HuH-7.5 (cell line): ENCODE measurements around the gene VIM.
"Not testable (repeated sequence)": the region's sequence is repeated elsewhere in the genome, so short reads cannot be mapped to it uniquely, and the experiment has no call there.

Experiments
- DNase-seq: peaks from one replicate; pipeline ENCODE4 v3.0.0; 2011; ENCODE audit warnings: low spot score

Gene VIM

GRCh38 chr10:17257466-17258321 lies 29.7 kb downstream of the VIM start:
- DNase-seq, result peak; percentile 13

DNA sequence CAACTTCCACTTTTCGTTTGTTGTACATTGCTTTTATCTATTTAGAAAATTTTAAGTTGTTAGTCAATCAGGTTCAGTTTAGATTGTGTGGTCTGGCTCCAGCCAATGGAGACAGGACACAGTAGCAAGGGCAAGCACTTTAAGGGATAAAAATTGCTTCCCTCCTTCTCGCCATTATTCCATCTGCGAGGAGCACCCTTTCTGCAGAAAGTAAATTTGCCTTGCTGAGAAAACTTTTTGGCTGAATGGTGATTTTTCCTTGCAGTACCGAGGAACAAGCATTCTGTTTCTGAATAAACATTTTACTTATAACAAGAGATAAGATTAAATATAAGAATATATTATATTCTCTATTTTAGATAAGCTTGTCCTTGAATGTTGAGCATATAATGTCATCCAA lies 34.5 kb downstream of the VIM start:
- no peak for DNase-seq

- DNase-seq, result no peak
Observed at GRCh38 chr10:17263580-17263979, 35.5 kb downstream of the VIM start.

DNA sequence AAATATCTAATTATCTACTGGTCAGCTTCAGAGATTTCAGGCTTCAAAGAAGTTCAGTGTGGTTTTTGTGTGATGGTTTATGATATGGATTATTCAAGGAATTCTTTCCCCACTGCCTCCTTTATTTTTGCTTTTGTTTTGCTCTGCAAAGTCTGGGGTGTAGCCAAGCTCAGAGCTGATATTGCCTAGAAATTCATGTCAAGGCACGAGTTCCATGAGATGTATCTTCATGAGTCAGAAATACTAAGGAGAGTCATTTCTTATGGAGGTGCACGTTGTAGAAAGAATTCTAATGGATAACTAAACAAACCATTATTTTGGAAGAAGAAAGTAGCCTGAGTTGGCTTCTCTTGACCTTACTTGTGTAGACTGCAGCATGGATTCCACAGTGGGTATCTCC lies 37.4 kb downstream of the VIM start:
- no peak for DNase-seq

DNA sequence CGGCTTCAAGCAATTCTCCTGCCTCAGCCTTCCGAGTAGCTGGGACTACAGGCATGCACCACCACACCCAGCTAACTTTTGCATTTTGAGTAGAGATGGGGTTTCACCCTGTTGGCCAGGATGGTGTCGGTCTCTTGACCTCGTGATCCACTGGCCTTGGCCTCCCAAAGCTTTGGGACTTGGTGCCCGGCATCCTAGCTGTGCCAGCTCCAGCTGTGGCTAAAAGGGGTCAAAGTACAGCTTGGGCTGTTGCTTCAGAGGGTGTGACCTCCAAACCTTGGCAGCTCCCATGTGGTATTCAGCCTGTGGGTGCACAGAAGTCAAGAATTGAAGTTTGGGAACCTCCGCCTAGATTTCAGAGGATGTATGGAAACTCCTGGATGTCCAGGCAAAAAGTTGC lies 38.5 kb downstream of the VIM start:
- not testable (repeated sequence) for DNase-seq

DNA sequence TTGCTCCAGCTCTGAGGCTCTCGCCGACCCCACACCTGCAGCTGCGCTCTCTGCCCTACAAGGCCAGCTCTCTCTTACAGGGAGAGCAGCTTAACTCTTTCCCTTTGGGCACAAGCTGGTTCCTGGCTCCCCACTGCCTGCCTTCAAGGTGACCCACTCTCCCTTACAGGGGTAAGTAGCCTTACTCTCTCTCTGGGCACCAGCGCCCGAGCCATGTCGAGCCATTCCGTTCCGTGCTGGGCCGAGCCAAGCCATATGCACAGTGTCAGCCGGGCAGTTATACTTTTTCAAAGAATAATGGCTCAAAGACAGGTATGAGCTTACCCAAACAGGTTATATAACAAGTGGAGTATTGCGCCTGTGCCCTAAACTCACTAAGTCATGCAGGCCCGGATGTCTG lies 44.6 kb downstream of the VIM start:
- no peak for DNase-seq

DNA sequence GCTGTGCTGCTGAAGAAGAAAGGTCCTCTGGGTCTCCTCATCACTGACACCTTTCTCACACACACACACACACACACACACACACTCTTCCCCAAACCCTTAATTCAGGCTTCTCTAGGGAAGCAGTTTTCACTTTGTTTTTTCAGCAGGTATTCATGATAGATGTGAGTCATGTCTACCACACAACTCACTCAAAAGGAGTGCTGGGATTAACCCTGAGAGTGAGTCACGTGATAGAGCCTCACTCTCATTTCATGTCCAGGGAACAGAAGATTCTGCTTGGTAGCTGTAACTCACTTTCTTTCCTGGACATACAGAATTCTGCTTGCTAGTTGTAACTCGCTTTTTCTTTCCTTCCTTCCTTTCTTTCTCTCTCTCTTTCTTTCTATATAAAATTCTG lies 45.4 kb downstream of the VIM start:
- no peak for DNase-seq

DNA sequence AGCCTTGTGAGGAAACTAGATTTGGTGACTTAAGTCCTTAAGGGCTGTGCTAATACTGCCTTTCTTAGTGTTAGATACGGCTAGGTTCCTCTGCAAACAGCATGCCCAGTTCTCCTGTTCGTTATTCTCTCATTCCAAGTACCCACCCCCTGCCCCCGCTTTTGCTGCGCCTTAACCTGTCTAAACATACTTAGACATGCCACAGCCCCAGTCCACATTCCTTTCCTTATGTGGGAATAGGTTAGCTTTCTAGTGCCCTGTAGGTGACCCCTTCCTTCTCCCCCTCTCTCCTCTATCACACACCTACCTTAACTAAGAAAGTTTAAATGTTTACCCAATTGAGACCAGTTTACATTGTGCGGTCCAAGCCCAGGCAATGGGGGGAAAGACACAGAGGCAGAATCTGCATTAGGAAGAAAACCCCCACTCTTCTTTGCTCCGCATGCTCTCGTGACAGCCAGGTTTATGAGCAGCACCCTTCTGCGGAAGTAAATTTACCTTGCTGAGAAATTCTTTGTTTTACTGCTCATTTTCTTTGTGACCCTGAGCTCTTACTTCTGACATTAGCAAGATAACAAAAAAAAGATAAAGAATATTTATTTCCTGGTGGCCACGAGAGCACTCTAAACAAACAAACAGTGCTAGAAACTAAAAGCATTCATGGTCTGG lies 48.8 kb downstream of the VIM start:
- no peak for DNase-seq

DNA sequence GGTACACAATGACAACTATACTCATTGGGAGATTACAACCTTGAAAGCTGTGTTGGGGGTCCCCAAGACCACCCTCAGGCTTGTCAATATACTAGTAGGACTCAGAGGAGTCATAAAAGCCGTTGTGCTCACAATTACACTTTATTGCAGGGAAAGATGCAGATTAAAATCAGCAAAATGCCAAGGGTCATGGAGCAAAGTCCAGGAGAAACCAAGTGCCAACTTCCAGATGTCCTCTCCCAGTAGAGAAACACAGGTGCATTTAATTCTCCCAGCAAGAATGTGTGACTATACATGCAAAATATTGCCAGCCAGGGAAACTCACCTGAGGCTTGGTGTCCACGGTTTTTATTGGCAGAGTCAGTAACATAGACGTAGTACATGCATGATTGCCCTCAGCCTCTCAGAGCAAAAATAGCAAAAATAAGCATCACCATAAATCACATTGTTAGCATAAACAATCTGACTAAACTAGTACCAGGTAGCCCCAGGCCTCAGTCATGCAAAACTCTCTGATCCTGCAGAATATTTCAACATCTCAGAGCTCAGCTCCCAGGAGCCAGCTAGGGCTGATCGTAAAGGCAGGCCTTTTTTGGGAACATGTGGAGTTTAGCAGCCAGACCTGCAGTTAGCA lies 50.7 kb downstream of the VIM start:
- no peak for DNase-seq

DNA sequence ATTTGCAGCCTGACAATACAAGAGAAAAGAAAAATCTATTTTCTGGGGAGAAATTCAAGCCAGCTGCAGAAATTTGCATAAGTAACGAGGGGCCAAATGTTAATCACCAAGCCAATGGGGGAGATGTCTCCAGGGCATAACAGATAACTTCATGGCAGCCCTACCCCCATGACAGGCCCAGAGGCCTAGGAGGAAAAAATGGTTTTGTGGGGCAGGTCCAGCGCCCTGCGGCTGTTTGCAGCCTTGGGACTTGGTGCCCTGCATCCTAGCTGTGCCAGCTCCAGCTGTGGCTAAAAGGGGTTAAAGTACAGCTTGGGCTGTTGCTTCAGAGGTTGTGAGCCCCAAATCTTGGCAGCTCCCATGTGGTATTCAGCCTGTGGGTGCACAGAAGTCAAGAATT lies 54.3 kb downstream of the VIM start:
- DNase-seq, result no peak

DNA sequence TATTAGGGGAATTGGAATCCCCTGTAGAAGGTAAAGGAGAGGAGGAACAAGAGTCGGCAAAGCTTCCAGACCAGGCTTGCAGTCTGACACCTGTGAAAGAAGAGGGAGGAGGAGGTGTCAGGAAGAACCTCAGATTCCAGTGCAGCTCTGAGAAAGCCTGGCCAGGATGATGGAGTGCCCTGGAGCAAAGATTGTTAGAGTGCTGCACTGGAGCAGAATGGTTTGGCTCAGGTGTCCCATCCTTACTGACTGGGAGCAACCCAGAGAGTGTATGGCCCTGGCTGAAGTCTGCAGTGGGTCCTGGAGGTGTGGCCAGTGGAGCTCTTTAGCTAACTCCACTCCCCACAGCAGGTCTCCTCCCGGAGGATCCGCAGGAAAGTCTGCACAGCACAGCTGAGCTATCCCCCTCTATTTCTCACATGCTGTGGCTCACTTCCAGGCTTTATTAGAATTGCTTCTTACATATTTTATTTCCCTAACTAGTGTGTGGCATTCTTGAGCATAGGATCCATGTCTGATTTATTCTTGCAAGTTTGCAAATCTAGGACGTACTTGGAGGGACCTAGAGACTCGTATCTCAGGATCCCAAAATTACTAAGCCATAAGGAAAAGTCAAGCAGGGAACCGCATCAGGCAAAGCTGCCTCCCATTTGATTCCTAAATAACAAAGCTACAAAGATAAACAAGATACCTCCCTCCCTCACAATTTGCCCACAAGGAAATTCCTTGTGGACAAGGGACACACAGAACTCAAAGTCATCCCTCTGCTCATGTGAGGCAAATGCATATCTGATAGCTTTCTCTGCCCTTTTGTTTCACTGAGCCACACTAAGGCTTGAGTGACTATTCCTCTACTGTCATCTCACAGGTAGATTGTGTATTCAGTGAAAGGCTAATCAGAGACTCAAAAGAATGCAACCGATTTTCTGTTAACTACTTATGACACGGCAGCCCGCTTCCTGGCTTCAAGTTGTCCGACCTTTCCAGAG lies 58.8 kb downstream of the VIM start:
- no peak for DNase-seq
